ENCODE data around the gene MTSS2.
A peak's percentile ranks its signal among the peaks of the same experiment; 100 is the strongest.
"Not testable (repeated sequence)": the region's sequence is repeated elsewhere in the genome, so short reads cannot be mapped to it uniquely, and the experiment has no call there.

MTSS2 gene

GRCh38 chr16:70659953-70660671, 25.7 kb downstream of the MTSS2 start:
- no peak overlapping the region for H3K27ac ChIP-seq

GRCh38 chr16:70659546-70659945, 26.3 kb downstream of the MTSS2 start:
- no peak overlapping the region for H3K27ac ChIP-seq
- no peak for DNase-seq (ENCODE audit: low read depth, low spot score)

More at GRCh38 chr16:70659953-70660671, 25.7 kb downstream of the MTSS2 start:
- no peak for DNase-seq (ENCODE audit: low read depth, low spot score)

DNA sequence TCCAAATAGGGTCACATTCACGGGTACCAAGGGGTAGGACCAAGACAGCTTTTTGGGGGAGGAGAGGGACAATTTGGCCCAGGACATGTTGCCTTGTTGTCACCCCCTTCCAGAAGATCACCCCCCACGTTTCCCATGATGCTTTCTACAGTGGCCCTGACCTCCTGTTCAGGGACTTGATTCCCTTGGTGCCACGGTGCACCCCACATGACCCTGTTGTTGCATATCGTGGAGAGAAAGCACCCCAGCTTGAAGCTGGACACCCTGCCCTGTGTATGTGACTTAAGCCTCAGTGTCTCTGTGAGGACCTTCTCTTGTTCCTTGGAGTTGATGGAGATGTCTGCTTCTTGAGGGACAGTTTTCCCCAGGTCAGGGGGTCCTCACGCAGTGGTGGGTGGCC, 26.9 kb downstream of the MTSS2 start:
- no peak for DNase-seq (ENCODE audit: low read depth, low spot score)
- H3K27ac ChIP-seq, result no peak overlapping the region

DNA sequence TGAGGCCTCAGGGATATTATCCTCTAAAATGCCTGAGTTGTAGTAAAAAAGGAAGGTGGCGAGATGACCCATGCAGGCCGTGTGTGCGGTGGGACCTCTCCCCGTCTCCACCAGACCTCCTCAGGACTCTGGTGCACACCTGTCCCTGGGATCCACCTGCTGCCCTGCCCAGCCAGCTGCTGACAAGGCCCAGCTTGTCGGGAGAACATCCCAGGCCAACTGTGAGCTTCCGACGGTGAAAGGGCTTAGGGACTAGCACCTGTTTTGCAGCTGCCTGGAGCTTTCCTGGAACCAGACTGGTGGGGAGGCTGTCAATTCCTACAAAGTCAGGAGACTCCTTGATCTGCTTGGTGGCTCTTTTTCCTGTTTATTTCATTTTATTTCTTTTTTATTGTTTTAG, 27.9 kb downstream of the MTSS2 start:
- no peak for DNase-seq (ENCODE audit: low read depth, low spot score)
- H3K27ac ChIP-seq, result no peak overlapping the region

DNA sequence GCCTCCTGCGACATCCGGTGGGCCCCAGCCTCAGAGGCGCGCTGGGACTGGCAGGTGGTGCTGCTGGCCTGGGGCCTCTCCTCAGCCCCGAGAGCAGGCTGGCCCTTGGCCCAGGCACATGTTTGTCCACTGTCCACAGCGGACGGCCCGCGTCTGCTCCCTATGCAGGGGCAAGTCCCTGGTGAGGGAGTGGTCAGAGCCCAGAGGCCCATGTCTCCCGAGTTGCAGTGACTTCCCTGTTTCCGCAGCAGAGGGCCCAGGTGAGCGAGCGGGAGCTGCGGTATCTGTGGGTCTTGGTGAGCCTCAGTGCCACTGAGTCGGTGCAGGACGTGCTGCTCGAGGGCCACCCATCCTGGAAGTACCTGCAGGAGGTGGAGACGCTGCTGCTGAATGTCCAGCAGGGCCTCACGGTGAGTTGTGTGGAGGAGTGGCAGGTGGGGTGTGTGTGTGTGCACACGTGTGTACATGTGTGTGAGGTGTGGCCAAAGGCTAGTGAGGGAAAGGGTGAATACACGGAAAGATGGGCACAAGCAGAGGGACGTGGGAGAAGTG, 29.1 kb downstream of the MTSS2 start:
- no peak overlapping the region for H3K27ac ChIP-seq
- DNase-seq (ENCODE audit: low read depth, low spot score), result no peak

- DNase-seq (ENCODE audit: low read depth, low spot score), result no peak
- no peak overlapping the region for H3K27ac ChIP-seq
Observed at GRCh38 chr16:70656065-70656711, 29.7 kb downstream of the MTSS2 start.

DNA sequence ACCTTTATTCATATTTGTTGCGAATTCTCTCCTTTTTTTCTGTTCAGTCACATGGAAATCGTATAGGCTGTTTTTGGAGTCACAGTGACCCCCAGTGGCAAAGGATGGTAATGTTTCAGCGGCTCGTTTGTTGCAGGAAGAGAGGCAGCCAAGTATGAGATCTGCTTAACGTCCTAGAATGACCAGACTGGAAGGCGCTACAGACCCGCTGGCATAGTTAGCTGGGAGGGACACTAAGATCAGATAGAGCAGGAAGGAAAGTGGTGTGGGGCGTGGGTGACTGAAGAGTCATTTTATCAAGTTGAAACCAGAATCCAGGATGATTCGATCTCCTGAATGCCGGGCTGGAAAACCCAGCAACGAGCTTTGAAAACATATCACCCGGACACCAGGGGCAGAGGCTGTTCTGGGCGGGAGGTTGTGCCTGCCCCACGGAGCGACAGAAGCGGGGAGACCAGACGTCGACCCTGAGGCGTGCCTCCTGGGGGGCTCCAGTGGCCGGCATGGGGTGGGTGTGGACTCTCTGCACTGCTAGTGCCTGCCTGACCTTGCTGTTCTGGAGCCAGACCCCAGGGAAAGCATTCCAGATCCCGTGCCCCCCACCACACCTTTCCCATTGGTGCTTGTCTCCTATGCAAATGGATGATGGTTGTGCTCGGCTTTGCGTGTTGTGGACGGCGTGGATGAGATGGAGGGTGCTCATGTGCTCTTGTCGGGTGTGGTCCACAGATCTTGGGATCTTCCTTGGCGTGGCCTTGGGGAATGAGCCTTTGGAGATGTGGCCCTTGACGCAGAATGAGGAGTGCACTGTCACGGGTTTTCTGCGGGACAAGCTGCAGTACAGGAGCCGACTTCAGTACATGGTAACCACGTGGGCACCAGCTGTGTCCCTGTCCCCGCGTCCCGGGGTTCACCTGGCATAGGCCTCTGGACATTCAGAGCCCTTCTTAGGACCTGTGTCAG, 31.8 kb downstream of the MTSS2 start:
- DNase-seq (ENCODE audit: low read depth, low spot score), result peak; percentile 12
- no peak overlapping the region for H3K27ac ChIP-seq

- DNase-seq (ENCODE audit: low read depth, low spot score), result no peak
- H3K27ac ChIP-seq, result no peak overlapping the region
Observed at GRCh38 chr16:70653406-70653805, 32.4 kb downstream of the MTSS2 start.

DNA sequence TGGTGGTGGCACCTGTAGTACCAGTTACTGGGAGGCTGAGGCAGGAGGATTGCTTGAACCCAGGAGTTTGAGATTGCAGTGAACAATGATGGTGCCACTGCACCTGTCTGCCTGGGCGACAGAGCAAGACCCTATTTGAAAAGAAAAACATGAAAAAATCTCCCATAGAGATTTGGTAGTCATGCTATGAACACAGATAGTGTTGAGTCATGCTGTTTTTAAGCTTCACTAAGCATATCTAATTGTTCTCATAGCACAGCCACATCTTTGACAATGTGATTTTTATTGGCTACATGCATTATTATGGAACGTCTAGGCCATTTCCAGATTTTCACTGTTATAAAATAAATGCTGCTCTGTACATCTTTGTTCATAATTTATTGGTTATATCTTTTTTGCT, 33.5 kb downstream of the MTSS2 start:
- DNase-seq (ENCODE audit: low read depth, low spot score), result no peak
- H3K27ac ChIP-seq, result no peak overlapping the region

GRCh38 chr16:70651524-70651923, 34.3 kb downstream of the MTSS2 start:
- H3K27ac ChIP-seq, result no peak overlapping the region
- DNase-seq (ENCODE audit: low read depth, low spot score), result no peak

DNA sequence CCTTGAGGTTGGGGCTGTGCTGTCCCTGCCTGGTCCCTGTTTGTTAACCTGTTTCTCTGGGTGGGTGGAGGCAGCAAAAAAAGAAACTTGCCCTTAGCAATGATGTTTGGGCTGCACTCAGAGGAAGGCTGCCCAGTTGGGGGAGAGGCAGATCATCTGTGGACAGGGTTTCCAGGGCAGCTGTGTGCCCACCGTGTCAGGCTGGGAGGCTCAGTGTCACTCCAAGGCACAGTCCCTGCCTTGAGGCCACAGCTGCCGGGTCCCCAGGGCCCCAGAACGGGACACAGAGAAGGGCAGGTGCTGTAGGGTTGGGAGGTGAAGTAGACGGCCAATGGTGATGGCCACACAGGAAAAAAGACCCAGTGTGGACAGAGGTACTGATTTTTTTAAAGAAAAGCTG, 35.6 kb downstream of the MTSS2 start:
- no peak overlapping the region for H3K27ac ChIP-seq
- DNase-seq (ENCODE audit: low read depth, low spot score), result no peak

- no peak for DNase-seq (ENCODE audit: low read depth, low spot score)
- no peak overlapping the region for H3K27ac ChIP-seq
Observed at GRCh38 chr16:70649300-70649699, 36.6 kb downstream of the MTSS2 start.

GRCh38 chr16:70648606-70649005, 37.2 kb downstream of the MTSS2 start:
- no peak for DNase-seq (ENCODE audit: low read depth, low spot score)
- H3K27ac ChIP-seq, result no peak overlapping the region

DNA sequence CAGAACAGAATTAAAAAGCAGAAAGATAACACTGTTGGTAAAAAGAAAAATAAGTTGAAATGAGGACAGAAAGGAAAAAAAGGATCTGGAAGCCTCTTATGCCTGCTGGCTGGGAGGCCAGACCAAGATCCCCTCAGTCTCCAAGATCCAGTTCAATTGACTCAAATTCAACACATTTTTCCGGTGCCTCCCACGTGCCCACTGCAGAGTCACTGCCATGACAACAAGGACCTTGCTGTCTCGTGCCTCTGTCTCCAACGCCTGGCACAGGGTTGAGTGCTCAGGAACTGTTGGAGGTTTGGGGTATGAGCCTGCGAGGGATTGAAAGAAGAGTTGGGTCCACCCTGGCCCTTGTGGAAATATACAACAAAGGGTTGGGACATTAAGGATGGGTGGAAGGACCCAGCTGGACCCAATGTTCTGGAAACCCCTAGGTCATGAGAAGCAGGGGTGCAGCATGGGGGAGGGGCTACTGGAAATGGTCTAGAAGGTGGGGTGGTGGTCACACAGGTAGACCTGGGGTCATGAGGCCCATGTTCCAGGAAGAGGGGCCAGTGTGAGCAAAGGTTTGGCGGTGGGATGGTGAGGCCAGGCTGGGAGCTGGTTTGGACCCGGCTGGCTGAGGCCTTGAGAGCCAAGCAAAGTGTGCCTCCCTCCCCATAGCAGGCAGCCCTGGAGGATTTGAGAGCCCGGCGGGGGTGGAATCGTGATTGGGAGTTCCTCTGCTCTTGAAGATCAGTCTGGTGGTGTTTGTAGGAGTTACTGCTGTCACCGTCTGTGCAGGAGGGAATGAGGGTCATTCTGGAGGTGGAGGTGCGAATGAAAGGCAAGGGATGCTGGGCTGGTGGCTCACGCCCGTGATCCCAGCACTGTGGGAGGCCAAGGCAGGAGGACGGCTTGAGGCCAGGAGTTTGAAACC, 38.2 kb downstream of the MTSS2 start:
- no peak overlapping the region for H3K27ac ChIP-seq
- DNase-seq (ENCODE audit: low read depth, low spot score), result no peak

DNA sequence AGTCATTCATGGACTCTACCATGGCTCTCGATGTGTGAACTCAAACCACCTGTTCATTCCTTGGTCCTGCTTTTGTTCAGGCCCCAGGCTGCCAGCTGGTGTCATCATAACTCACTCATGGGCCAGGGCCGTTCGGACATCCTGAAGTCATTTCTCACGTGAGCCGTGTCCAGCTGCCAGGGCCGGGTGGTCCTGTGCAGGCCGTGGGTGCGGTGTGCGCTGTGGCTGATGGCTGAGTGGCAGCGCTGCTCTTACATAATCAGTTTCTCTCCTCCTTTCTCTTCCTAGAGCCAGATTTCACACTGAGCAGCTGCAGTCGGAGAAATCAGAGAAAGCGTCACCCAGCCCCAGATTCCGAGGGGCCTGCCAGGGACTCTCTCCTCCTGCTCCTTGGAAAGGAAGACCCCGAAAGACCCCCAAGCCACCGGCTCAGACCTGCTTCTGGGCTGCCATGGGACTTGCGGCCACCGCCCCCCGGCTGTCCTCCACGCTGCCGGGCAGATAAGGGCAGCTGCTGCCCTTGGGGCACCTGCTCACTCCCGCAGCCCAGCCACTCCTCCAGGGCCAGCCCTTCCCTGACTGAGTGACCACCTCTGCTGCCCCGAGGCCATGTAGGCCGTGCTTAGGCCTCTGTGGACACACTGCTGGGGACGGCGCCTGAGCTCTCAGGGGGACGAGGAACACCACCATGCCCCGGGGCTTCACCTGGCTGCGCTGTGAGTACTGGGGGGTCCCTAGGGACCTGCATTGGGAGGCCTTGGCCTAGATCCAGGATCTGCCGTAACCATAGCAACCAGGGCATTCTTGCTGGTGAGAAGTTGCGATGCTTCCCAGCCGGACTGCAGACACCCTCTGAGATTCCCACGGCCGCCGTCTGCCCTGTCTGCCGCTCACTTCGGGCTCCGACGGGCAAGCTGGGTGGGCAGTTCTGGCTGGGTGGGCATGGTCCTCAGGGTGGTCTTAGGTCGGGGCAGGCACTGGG, 39.3 kb downstream of the MTSS2 start, which contains the start of gene IL34:
Gene IL34, plus strand, starts transcription at position 300 of the 982 bp plus-strand sequence. Its CDS starts 389 bp downstream, at position 689.
- DNase-seq (ENCODE audit: low read depth, low spot score), result no peak
- H3K27ac ChIP-seq, result no peak within 1 kb of the TSS

GRCh38 chr16:70644763-70645597, 40.9 kb downstream of the MTSS2 start:
- no peak overlapping the region for H3K27ac ChIP-seq
- no peak for DNase-seq (ENCODE audit: low read depth, low spot score)

GRCh38 chr16:70643264-70643663, 42.6 kb downstream of the MTSS2 start:
- not testable (repeated sequence) for DNase-seq (ENCODE audit: low read depth, low spot score); H3K27ac ChIP-seq
